ENCODE measurements around the gene TMEM272. TPM values are rescaled to one million over a fixed set of nuclear protein-coding genes. Genes with fewer than 3 reads are reported as not detected.

TMEM272 gene
- total and polyA plus RNA-seq, 2 of the 4 experiments (the other 2 are of a cell fraction) = not detected

- Histone ChIP-seq H2AFZ (replicated peaks; ENCODE audit: low read length, poor library complexity) (no peak overlapping the region), H3K27me3 (ENCODE audit: control insufficient read depth, insufficient read depth, low read length) (peaks cover 20% of the 10 kb centered on the region), H3K14ac (replicated peaks; ENCODE audit: low read depth, low read length) (no peak overlapping the region), H4K5ac (ENCODE audit: low read depth, low read length) (no peak overlapping the region), H3K4me3 (ENCODE audit: insufficient read depth, low read depth, low read length) (no peak overlapping the region), H2BK20ac (ENCODE audit: low read depth, low read length) (no peak overlapping the region), H3K4me1 (ENCODE audit: control insufficient read depth, insufficient read depth, low read length) (peaks cover 2% of the 10 kb centered on the region), H4K91ac (ENCODE audit: insufficient read depth, low read depth, low read length) (no peak overlapping the region), H3K79me1 (ENCODE audit: low read depth in 1 of 2, low read length in 2 of 2) (no peaks in the 10 kb centered on the region), H3K23ac (ENCODE audit: low read depth, low read length) (no peak overlapping the region), H2AK5ac (ENCODE audit: low read depth, low read length) (no peak overlapping the region), H3K27ac (ENCODE audit: insufficient read depth, low read length) (no peak overlapping the region), H3K4me2 (ENCODE audit: low read depth, low read length) (no peak overlapping the region), H4K8ac (ENCODE audit: low read depth in 2 of 2, low read length in 2 of 2) (no peak overlapping the region), H2BK5ac (ENCODE audit: low read depth, low read length, poor library complexity, severe bottlenecking) (no peak overlapping the region), H2BK15ac (ENCODE audit: low read depth, low read length) (no peak overlapping the region; the same call in 2 of the 3 replicates), H3K9me1 (ENCODE audit: insufficient read depth, low read length) (peaks cover 4% of the 10 kb centered on the region; the same call in 1 of the 2 replicates), H3K56ac (ENCODE audit: extremely low read depth, insufficient read depth, low read length) (no peak overlapping the region), H3K36me3 (ENCODE audit: control insufficient read depth, insufficient read depth, low read length) (no peaks in the 10 kb centered on the region), H2BK120ac (ENCODE audit: low read depth, low read length) (no peak overlapping the region), H2AK9ac (replicated peaks; ENCODE audit: low read depth, low read length, poor library complexity) (no peak overlapping the region), H3K9ac (ENCODE audit: low read depth, low read length) (no peak overlapping the region), H3K18ac (ENCODE audit: low read depth, low read length) (no peak overlapping the region), H3K9me3 (ENCODE audit: control insufficient read depth, insufficient read depth, low read length) (no peaks in the 10 kb centered on the region), H3K4ac (ENCODE audit: low read depth, low read length) (no peak overlapping the region), H4K20me1 (ENCODE audit: insufficient read depth, low read length) (no peaks in the 10 kb centered on the region)
- no CpG with 5 or more reads among the region's 1 CpG for WGBS, 2 experiments (ENCODE audit: extremely low coverage in 2 of 2, insufficient read length in 1 of 2)
- intact Hi-C loops (cut with micrococcal nuclease) (no loop called here), dilution Hi-C loops (cut with HindIII; ENCODE audit: low sequenced_read_pairs, unreplicated experiment) (no loop called here), in situ Hi-C loops (cut with MboI; ENCODE audit: low sequenced_read_pairs) (no loop called here)
- POLR2A ChIA-PET (ENCODE audit: unreplicated experiment) = no interaction called here
- DNase-seq (peak; percentile 11), ATAC-seq (ENCODE audit: low read depth) (no peak)
- TF ChIP-seq MXI1 (IDR thresholded peaks at IDR 0.05; ENCODE audit: borderline replicate concordance, low read depth, low read length) (no peak), CHD1 (IDR thresholded peaks at IDR 0.05; ENCODE audit: low read depth, low read length) (no peak), ELK1 (IDR thresholded peaks at IDR 0.05; ENCODE audit: borderline replicate concordance, low read depth, low read length) (no peak), POLR2A (IDR thresholded peaks at IDR 0.05; ENCODE audit: low read depth, low read length) (no peak), MAFK (IDR thresholded peaks at IDR 0.05; ENCODE audit: low read depth, low read length) (no peak), NFE2L2 (IDR thresholded peaks at IDR 0.05; ENCODE audit: low read depth, low read length) (no peak), BHLHE40 (IDR thresholded peaks at IDR 0.05; ENCODE audit: low read depth, low read length) (no peak), RCOR1 (IDR thresholded peaks at IDR 0.05; ENCODE audit: insufficient replicate concordance, low read length) (no peak), SMC3 (IDR thresholded peaks at IDR 0.05; ENCODE audit: low read depth, low read length) (no peak), RFX5 (IDR thresholded peaks at IDR 0.05; ENCODE audit: low read depth, low read length) (no peak), CTCF (conservative IDR thresholded peaks at IDR 0.05; ENCODE audit: low read depth, low read length) (no peak), RAD21 (IDR thresholded peaks at IDR 0.05; ENCODE audit: low read length) (no peak), CEBPB (IDR thresholded peaks at IDR 0.05; ENCODE audit: low read depth, low read length) (no peak), FOS (IDR thresholded peaks at IDR 0.05; ENCODE audit: low read depth, low read length) (no peak)
- CTCF ChIA-PET = no interaction called here
- no TSS peak for BruUV-seq (replicated peaks)
Observed at GRCh38 chr13:51846756-51847155, 1.8 kb upstream of the TMEM272 start.
